ENCODE measurements around the gene IL17B.

Gene IL17B

GRCh38 chr5:149381261-149381985 lies 2.3 kb upstream of the IL17B start:
- no peak for DNase-seq (ENCODE audit: low read depth)
- TF ChIP-seq CTCF (IDR thresholded peaks at IDR 0.05; ENCODE audit: low read depth, low read length, missing control alignments) = no peak
- no peak overlapping the region for H3K4me3 ChIP-seq (ENCODE audit: low read depth, low read length)

GRCh38 chr5:149380466-149381121 lies 1.5 kb upstream of the IL17B start:
- no peak overlapping the region for H3K4me3 ChIP-seq (ENCODE audit: low read depth, low read length)
- DNase-seq (ENCODE audit: low read depth) = no peak
- TF ChIP-seq CTCF (IDR thresholded peaks at IDR 0.05; ENCODE audit: low read depth, low read length, missing control alignments) = no peak

- no peak for DNase-seq (ENCODE audit: low read depth)
- no peak overlapping the region for H3K4me3 ChIP-seq (ENCODE audit: low read depth, low read length)
- no peak for TF ChIP-seq CTCF (IDR thresholded peaks at IDR 0.05; ENCODE audit: low read depth, low read length, missing control alignments)
Observed at GRCh38 chr5:149379818-149380374, 804 bp upstream of the IL17B start.

GRCh38 chr5:149378241-149378820 lies 761 bp downstream of the IL17B start:
- DNase-seq (ENCODE audit: low read depth) = no peak
- no peak overlapping the region for H3K4me3 ChIP-seq (ENCODE audit: low read depth, low read length)
- no peak for TF ChIP-seq CTCF (IDR thresholded peaks at IDR 0.05; ENCODE audit: low read depth, low read length, missing control alignments)

GRCh38 chr5:149376711-149377447 lies 2.2 kb downstream of the IL17B start:
- no peak overlapping the region for H3K4me3 ChIP-seq (ENCODE audit: low read depth, low read length)
- no peak for DNase-seq (ENCODE audit: low read depth)
- no peak for TF ChIP-seq CTCF (IDR thresholded peaks at IDR 0.05; ENCODE audit: low read depth, low read length, missing control alignments)

GRCh38 chr5:149376104-149376503 lies 3.0 kb downstream of the IL17B start:
- DNase-seq (ENCODE audit: low read depth) = no peak
- no peak for TF ChIP-seq CTCF (IDR thresholded peaks at IDR 0.05; ENCODE audit: low read depth, low read length, missing control alignments)
- no peak overlapping the region for H3K4me3 ChIP-seq (ENCODE audit: low read depth, low read length)

Measured in GM12864 (cell line).